ENCODE results near the gene ALDH16A1. TPM values are rescaled to one million over a fixed set of nuclear protein-coding genes. Genes with fewer than 3 reads are reported as not detected.
A peak's percentile ranks its signal among the peaks of the same experiment; 100 is the strongest.

The ALDH16A1 gene
- total and polyA plus RNA-seq, 2 experiments from 2014 or later: 29.9 to 38.7 TPM

GRCh38 chr19:49465371-49465770 is 12.3 kb downstream of the ALDH16A1 start:
- TF ChIP-seq EZH2phosphoT487 (IDR thresholded peaks at IDR 0.05; ENCODE audit: low read depth, severe bottlenecking, unreplicated experiment): no peak
- TF ChIP-seq EZH2 (IDR thresholded peaks at IDR 0.05; ENCODE audit: borderline replicate concordance): no peak
- TF ChIP-seq CTCF (IDR thresholded peaks at IDR 0.05; ENCODE audit: poor library complexity): no peak
- H2AFZ ChIP-seq: no peak overlapping the region
- H3K27ac ChIP-seq: no peak overlapping the region
- no peaks in the 10 kb centered on the region for H3K27me3 ChIP-seq
- DNase-seq (ENCODE audit: low spot score): no peak
- no peaks in the 10 kb centered on the region for H4K20me1 ChIP-seq (ENCODE audit: insufficient read depth, poor library complexity, severe bottlenecking)
- H3K9me2 ChIP-seq (replicated peaks; ENCODE audit: insufficient read depth): no peaks in the 10 kb centered on the region
- no peak overlapping the region for H3K4me2 ChIP-seq
- H3K9me3 ChIP-seq (ENCODE audit: low read depth): no peaks in the 10 kb centered on the region
- H3K79me2 ChIP-seq: no peaks in the 10 kb centered on the region
- no peak overlapping the region for H3K4me3 ChIP-seq
- H3K36me3 ChIP-seq (replicated peaks; ENCODE audit: insufficient read depth, low read depth): no peaks in the 10 kb centered on the region
- WGBS (ENCODE audit: low lambda C conversion rate, missing lambda C conversion rate): 98% methylated on average over 3 of the region's 3 CpGs
- no peaks in the 10 kb centered on the region for H3K4me1 ChIP-seq (ENCODE audit: insufficient read depth)

GRCh38 chr19:49468199-49468598 is 15.2 kb downstream of the ALDH16A1 start:
- no peak for DNase-seq (ENCODE audit: low spot score)
- 90% methylated on average over 19 of the region's 19 CpGs for WGBS (ENCODE audit: low lambda C conversion rate, missing lambda C conversion rate)

GRCh38 chr19:49468746-49469447 is 15.9 kb downstream of the ALDH16A1 start:
- Histone ChIP-seq H4K20me1 (ENCODE audit: insufficient read depth, poor library complexity, severe bottlenecking) (no peaks in the 10 kb centered on the region), H3K9me2 (replicated peaks; ENCODE audit: insufficient read depth) (no peaks in the 10 kb centered on the region), H3K36me3 (replicated peaks; ENCODE audit: insufficient read depth, low read depth) (no peaks in the 10 kb centered on the region), H3K4me2 (no peak overlapping the region), H2AFZ (no peak overlapping the region), H3K4me1 (ENCODE audit: insufficient read depth) (peaks cover 4% of the 10 kb centered on the region), H3K79me2 (no peaks in the 10 kb centered on the region), H3K27ac (peak overlapping the region; percentile 58), H3K27me3 (no peaks in the 10 kb centered on the region), H3K9me3 (ENCODE audit: low read depth) (no peaks in the 10 kb centered on the region), H3K4me3 (no peak overlapping the region)
- WGBS (ENCODE audit: low lambda C conversion rate, missing lambda C conversion rate): 76% methylated on average over 15 of the region's 15 CpGs
- DNase-seq (ENCODE audit: low spot score): peak; percentile 75
- TF ChIP-seq EZH2phosphoT487 (IDR thresholded peaks at IDR 0.05; ENCODE audit: low read depth, severe bottlenecking, unreplicated experiment): no peak
- TF ChIP-seq CTCF (IDR thresholded peaks at IDR 0.05; ENCODE audit: poor library complexity): no peak
- TF ChIP-seq EZH2 (IDR thresholded peaks at IDR 0.05; ENCODE audit: borderline replicate concordance): no peak

More at GRCh38 chr19:49468199-49468598, 15.2 kb downstream of the ALDH16A1 start:
- Histone ChIP-seq H3K27ac (peak overlapping the region; percentile 40), H3K4me1 (ENCODE audit: insufficient read depth) (no peaks in the 10 kb centered on the region), H3K9me2 (replicated peaks; ENCODE audit: insufficient read depth) (no peaks in the 10 kb centered on the region), H2AFZ (no peak overlapping the region), H3K4me2 (no peak overlapping the region), H4K20me1 (ENCODE audit: insufficient read depth, poor library complexity, severe bottlenecking) (no peaks in the 10 kb centered on the region), H3K79me2 (no peaks in the 10 kb centered on the region), H3K27me3 (no peaks in the 10 kb centered on the region), H3K9me3 (ENCODE audit: low read depth) (no peaks in the 10 kb centered on the region), H3K4me3 (no peak overlapping the region), H3K36me3 (replicated peaks; ENCODE audit: insufficient read depth, low read depth) (no peaks in the 10 kb centered on the region)
- no peak for TF ChIP-seq CTCF (IDR thresholded peaks at IDR 0.05; ENCODE audit: poor library complexity)
- TF ChIP-seq EZH2 (IDR thresholded peaks at IDR 0.05; ENCODE audit: borderline replicate concordance): no peak
- no peak for TF ChIP-seq EZH2phosphoT487 (IDR thresholded peaks at IDR 0.05; ENCODE audit: low read depth, severe bottlenecking, unreplicated experiment)
